Stimulated activated CD4-positive, alpha-beta T cell treated with anti-CD3 and anti-CD28 coated beads, Interleukin-1b, Interleukin-23, amount 100 ng/mL, for 48 hours (primary cell): ENCODE data around the gene CORO2A.
A peak's percentile ranks its signal among the peaks of the same experiment; 100 is the strongest.
"Not testable (repeated sequence)": the region's sequence is repeated elsewhere in the genome, so short reads cannot be mapped to it uniquely, and the experiment has no call there.

Experiments used
- DNase-seq: peaks from one replicate; pipeline ENCODE4 v3.0.0-alpha.2; 2020

CORO2A gene

GRCh38 chr9:98134702-98135557 is 57.5 kb downstream of the CORO2A start:
- DNase-seq = no peak

DNA sequence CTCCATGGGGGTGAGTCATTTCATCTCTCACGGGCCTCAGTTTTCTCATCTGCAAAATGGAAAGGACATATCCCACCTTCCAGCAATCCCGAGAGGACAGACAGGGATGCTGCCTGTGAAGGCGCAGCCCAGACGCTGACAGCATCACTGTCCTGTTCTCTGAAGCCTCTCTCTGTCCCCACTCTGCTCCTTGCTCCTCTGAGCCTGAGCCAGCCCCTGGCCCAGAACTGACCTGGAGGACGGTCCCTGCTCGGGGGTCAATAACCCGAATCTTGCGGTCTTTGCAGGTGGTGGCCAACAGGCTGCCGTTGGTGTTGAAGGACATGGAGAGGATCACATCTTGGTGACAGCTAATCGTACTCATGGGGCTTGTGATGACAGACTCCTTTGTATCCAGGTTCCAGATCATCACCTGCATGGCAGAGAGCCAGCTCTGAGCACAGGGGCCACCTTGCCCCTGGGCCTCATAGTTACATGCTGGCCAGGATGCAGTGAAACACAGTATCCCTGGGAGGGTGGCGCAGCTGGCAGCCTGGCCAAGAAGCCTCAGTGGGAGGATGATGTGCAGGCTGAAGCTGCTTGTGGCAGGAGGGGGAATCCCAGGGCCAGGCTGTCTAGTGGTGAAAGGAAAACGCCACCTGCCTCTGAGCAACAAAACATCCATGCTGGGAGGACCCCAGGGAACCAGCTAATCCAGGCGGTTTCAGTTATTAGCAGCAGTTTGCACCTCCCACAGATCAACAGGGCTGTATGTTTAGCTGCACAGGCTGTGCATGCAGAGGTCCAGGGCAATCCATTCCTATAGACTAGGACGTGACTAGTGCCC is 59.4 kb downstream of the CORO2A start:
- DNase-seq = no peak

DNA sequence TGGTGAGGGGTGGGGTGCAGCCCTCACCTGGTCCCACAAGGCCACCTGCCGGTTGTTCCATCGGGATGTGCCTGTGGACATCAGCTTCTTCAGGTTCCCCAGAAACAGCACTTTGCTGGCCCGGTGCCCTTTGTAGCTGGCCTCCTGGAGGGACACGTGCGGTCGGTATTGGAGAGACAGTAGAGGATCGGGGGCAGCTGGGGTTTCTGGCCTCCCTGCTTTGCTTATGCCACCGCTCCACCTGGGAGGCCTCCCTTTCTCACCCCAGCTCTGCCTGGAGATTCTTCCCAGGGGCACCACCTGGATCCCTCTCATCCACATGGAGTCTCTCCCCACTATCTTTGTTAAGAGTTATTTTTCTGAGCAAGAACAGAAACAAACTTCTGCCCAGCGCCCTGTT is 60.3 kb downstream of the CORO2A start:
- no peak for DNase-seq

GRCh38 chr9:98130576-98131228 is 61.7 kb downstream of the CORO2A start:
- DNase-seq = no peak

DNA sequence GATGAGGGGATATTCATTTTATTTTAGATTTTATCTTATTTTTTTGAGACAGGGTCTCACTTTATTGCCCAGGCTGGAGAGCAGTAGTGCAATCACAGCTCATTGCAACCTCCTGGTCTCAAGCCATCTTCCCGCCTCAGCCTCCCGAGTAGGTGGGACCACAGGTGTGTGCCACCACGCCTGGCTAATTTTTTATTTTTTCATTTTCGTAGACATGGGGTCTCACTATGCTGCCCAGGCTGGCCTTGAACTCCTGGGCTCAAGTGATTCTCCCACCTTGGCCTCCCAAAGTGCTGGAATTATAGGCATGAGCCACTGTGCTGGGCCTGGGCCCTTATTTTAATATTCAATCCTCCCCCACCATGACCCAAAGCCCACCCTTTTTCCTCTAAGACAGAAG is 62.4 kb downstream of the CORO2A start:
- DNase-seq = not testable (repeated sequence)

GRCh38 chr9:98129451-98129881 is 63.0 kb downstream of the CORO2A start:
- no peak for DNase-seq

DNA sequence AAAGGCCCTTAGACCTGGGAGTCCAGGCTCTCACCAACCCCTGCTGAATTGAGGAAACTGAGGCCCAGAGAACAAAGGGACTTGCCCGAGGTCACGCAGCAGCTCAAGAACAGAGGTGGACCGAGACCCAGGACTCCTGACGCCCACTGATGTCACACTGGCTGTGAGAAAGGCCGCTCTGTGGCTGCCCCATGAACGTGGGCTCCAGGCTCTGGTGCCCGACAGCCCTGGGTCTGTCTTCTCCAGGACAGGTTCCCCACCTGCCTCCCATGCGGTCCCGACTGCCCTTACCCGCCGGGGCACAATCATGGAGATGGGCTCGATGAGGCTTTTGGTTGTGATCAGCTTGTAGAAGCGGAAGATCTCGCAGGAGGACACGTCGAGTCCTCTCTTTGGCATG is 64.1 kb downstream of the CORO2A start:
- no peak for DNase-seq

- DNase-seq = no peak
Observed at GRCh38 chr9:98127226-98127625, 65.2 kb downstream of the CORO2A start.

DNA sequence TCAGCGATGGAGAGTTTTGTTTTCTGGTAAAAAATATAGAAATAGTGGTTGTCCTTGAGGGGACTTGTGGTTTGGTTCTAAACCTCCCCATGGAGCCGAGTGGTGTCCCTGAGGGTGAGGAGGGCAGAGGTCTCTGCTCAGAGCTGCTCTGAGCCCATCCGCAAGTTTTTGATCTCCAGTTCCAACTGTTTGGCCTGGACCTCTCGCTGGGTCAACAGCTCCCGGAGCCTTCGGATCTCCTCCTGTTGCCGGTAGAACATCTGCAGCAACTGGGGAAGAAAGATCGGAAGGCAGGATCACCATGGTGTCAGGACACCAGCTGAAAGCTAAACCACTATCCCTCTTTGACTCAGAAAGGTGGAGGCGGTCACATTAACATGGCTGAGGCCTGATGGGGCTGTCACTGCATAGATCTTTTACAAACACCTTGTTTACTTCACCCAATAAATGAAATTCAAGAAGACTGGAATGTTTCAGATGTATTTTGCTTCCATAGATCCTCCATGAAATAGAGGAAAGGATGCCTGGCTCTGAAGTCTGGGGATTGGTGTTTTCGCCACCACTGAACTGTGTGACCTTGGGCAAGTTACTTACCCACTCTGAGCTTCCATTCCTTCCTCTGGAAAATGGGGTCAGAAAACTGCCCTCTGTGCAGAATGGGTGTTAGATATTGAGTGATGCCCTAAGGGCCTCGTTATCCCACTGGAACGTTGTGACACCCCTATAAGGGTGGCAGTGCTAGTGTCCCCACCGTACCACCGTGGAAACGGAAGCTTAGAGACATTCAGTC is 67.6 kb downstream of the CORO2A start:
- DNase-seq = no peak

DNA sequence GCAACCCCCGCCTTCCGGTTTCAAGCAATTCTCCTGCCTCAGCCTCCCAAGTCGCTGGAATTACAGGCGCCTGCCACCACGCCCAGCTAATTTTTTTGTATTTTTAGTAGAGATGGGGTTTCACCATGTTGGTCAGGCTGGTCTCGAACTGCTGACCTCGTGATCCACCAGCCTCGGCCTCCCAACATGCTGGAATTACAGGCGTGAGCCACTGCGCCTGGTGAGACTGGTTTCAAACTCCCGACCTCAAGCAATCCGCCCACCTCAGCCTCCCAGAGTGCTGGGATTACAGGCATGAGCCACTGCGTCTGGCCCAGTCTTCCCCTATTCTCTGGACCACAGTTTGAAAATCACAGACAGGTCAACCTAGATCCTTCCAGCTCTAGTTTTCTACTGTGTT is 68.3 kb downstream of the CORO2A start:
- not testable (repeated sequence) for DNase-seq

DNA sequence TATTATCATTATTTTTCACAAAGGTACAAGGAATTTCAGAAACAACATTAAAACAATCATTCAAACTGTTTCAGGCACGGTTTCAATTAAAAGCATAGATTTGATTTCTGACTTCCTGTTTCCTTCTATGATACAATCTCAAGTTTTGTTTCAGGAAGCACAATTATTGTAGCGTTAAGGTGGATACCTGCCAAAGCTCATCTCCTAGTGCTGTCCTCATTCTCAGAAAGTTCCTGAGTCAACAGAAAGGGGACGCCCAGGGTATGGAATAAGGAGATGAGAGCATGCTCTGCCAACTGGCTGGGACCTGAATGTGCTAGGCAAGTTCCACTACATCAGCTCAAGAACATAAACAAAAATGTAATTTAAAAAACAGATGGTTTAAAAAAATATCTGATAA is 71.4 kb downstream of the CORO2A start:
- DNase-seq = no peak

- DNase-seq = no peak
Observed at GRCh38 chr9:98120476-98120875, 72.0 kb downstream of the CORO2A start.

- DNase-seq = peak; percentile 49
Observed at GRCh38 chr9:98118640-98119601, 73.5 kb downstream of the CORO2A start, which contains the start of gene TRIM14. TSS of gene TRIM14 (minus strand) at chr9:98119222. CDS start at chr9:98119188, 34 bp downstream.

GRCh38 chr9:98117984-98118639 is 74.3 kb downstream of the CORO2A start:
- peak; percentile 43 for DNase-seq

DNA sequence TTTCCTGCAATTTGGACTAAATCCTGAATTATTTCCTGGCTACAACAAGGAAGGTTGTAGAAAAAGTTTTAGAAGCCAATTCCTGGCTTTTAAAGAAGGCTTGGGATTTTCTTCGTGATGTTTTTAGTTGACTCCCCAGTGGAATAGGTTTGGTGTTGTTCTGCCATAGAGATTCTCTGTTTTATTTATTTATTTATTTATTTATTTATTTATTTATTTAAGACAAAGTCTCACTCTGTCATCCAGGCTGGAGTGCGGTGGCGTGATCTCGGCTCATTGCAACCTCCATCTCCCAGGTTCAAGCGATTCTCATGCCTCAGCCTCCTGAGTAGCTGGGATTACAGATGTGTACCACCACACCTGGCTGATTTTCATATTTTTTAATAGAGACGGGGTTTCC is 75.3 kb downstream of the CORO2A start:
- DNase-seq = not testable (repeated sequence)

GRCh38 chr9:98109052-98109451 is 83.4 kb downstream of the CORO2A start:
- DNase-seq = no peak

DNA sequence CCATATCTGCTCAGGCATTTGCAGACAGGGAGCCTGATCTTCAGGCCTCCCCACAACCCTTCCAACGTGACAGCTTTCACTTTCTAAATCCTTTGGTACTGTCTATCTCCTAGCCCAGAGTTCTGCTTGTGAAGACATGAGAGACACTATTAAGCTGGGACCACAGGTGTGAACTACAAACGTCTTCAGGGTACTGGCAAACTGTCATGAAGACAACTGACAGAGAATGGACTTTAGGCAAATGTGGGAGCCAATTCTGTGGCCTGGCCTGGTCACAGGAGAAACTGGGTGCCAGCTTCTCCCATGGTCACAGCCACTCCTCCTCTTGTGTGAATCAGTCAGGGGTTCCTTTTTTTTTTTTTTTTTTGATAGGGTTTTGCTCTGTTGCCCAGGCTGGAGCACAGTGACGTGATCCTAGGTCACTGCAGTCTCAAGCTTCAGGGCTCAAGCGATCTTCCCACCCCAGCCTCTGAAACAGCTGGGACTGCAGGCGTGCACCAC is 83.9 kb downstream of the CORO2A start:
- no peak for DNase-seq

DNA sequence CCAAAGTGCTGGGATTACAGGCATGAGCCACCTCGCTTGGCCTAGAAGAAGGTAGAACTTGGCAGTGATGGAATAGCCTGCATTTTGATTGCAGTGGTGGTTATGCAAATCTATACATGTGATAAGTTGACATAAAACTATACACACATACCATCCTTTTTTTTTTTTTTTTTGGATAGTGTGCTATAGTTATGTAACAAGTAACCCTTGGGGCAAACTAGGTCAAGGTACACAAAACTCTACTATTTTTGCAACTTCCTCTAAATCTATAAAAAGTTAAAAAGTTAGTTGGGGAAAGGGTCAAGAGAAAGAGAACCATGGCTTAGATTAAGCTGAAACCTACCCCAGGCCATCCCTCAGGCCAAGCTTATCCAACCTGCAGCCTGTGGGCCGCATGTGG is 84.5 kb downstream of the CORO2A start:
- no peak for DNase-seq

GRCh38 chr9:98105006-98105405 is 87.4 kb downstream of the CORO2A start:
- DNase-seq = no peak

- DNase-seq = no peak
Observed at GRCh38 chr9:98104445-98104881, 88.0 kb downstream of the CORO2A start.
